HCT116 (cell line): ENCODE results near the gene SLC25A21. TPM values are rescaled to one million over a fixed set of nuclear protein-coding genes. Genes with fewer than 3 reads are reported as not detected.

ENCODE experiments used
- ATAC-seq: fragments of 200-7000 bp; cut with Tn5 transposase; 2 replicates; pipeline ENCODE4 v1.9.1; 2020; ENCODE audit warnings: mild to moderate bottlenecking, moderate library complexity
- BruUV-seq: library from RNA; stranded (reverse); fragments of 400-500 nt; replicated peaks from 2 replicates; lab custom pipeline; 2021; lab: Mats Ljungman, UMichigan
- CTCF ChIA-PET: fragments of 300-600 bp; sonication (Branson Sonifier 250); formaldehyde crosslinking; loops from one replicate; lab custom pipeline; 2021; ENCODE audit warnings: antibody characterized with exemption; lab: Charles Lee
- POLR2A ChIA-PET: fragments of 300-600, 350-600 bp; sonication (Branson Sonifier 250); formaldehyde crosslinking; loops from one replicate; lab custom pipeline; 2021; ENCODE audit warnings: antibody characterized with exemption; lab: Charles Lee
- RAD21 ChIA-PET, 2 experiments: fragments of 300-600 bp; sonication (Branson Sonifier 250); formaldehyde crosslinking; loops; one replicate each; lab custom pipeline; 2023; ENCODE audit warnings: low total read pairs in 2 of 2; ENCODE audit not compliant: uncharacterized antibody in 2 of 2, unreplicated experiment in 2 of 2, low non-redundant PET in 1 of 2; lab: Charles Lee
- DNase-seq: peaks from one replicate; pipeline ENCODE4 v3.0.0-alpha.2; 2010; ENCODE audit warnings: low read depth, low spot score
- H2AFZ ChIP-seq: fragments of 200-600 bp; shearing (Covaris generic), sonication (generic); 2 replicates; pipeline ENCODE4 v1.6.1; 2017; ENCODE audit warnings: low read depth, mixed run types, mixed read lengths, antibody characterized with exemption, low read length; ENCODE audit not compliant: poor library complexity, severe bottlenecking
- H3K27ac ChIP-seq: 2 replicates; pipeline ENCODE4 v1.5.1; 2012; ENCODE audit warnings: low read depth, low read length
- H3K27me3 ChIP-seq: fragments of 200-600 bp; sonication (generic); 2 replicates; pipeline ENCODE4 v1.6.1; 2016; ENCODE audit warnings: mixed run types, low read length, mixed read lengths; ENCODE audit not compliant: insufficient read depth
- H3K36me3 ChIP-seq, 2 experiments: fragments of 200-500 bp in 1 of 2; fragments of 200-600 bp in 1 of 2; sonication (Bioruptor generic) in 1 of 2; sonication (generic) in 1 of 2; 2 replicates each; pipeline versions ENCODE4 v1.5.1 to v1.6.1; 2014 to 2016; ENCODE audit warnings: low read length in 2 of 2, inconsistent platforms in 1 of 2, mixed read lengths in 1 of 2, mixed run types in 1 of 2; ENCODE audit not compliant: insufficient read depth in 2 of 2, control insufficient read depth in 1 of 2
- H3K4me1 ChIP-seq, 2 experiments: fragments of 200-600 bp in 1 of 2; sonication (generic) in 1 of 2; 2 replicates each; pipeline versions ENCODE4 v1.5.1 to v1.6.1; 2012 to 2017; ENCODE audit warnings: low read length in 2 of 2, inconsistent platforms in 1 of 2, mild to moderate bottlenecking in 1 of 2, mixed read lengths in 1 of 2, mixed run types in 1 of 2, moderate library complexity in 1 of 2; ENCODE audit not compliant: insufficient read depth in 2 of 2, control insufficient read depth in 1 of 2
- H3K4me2 ChIP-seq: fragments of 200-600 bp; sonication (generic); 2 replicates; pipeline ENCODE4 v1.6.1; 2017; ENCODE audit warnings: mixed run types, low read length, mixed read lengths
- H3K4me3 ChIP-seq, 2 experiments: fragments of 200-600 bp in 1 of 2; sonication (generic) in 1 of 2; replicated peaks in 1 of 2; 2 replicates each; pipeline ENCODE4 v1.5.1; 2011 to 2016; ENCODE audit warnings: low read length in 2 of 2, control low read depth in 1 of 2, low read depth in 1 of 2, mild to moderate bottlenecking in 1 of 2, mixed read lengths in 1 of 2, mixed run types in 1 of 2
- H3K79me2 ChIP-seq: fragments of 200-600 bp; sonication (generic); 2 replicates; pipeline ENCODE4 v1.6.1; 2017; ENCODE audit warnings: mild to moderate bottlenecking, mixed run types, low read length, moderate library complexity, mixed read lengths; ENCODE audit not compliant: insufficient read depth
- H3K9ac ChIP-seq: fragments of 200-600 bp; sonication (generic); 2 replicates; pipeline ENCODE4 v1.6.1; 2016; ENCODE audit warnings: low read length, mixed read lengths
- H3K9me2 ChIP-seq: fragments of 200-600 bp; sonication (generic), shearing (Covaris generic); 2 replicates; pipeline ENCODE4 v1.6.1; 2017; ENCODE audit warnings: mixed run types, mild to moderate bottlenecking, moderate library complexity; ENCODE audit not compliant: insufficient read depth
- H3K9me3 ChIP-seq, 2 experiments: fragments of 200-500 bp in 1 of 2; fragments of 200-600 bp in 1 of 2; sonication (Bioruptor generic) in 1 of 2; sonication (generic) in 1 of 2; 2 replicates each; pipeline ENCODE4 v1.6.1; 2014 to 2017; ENCODE audit warnings: low read length in 2 of 2, mixed read lengths in 2 of 2, inconsistent platforms in 1 of 2, low read depth in 1 of 2, mild to moderate bottlenecking in 1 of 2, mixed run types in 1 of 2, moderate library complexity in 1 of 2; ENCODE audit not compliant: control insufficient read depth in 1 of 2, insufficient read depth in 1 of 2
- H4K20me1 ChIP-seq: fragments of 200-600 bp; sonication (generic), shearing (Covaris generic); 2 replicates; pipeline ENCODE4 v1.6.1; 2017; ENCODE audit warnings: mixed run types, mild to moderate bottlenecking, moderate library complexity; ENCODE audit not compliant: insufficient read depth
- CBX3 ChIP-seq: IDR thresholded peaks from 2 replicates; pipeline ENCODE4 v1.6.1; 2012; ENCODE audit warnings: low read depth
- ELF1 ChIP-seq: IDR thresholded peaks from 2 replicates; pipeline ENCODE4 v1.6.1; 2012; ENCODE audit warnings: low read depth, borderline replicate concordance
- EZH2phosphoT487 ChIP-seq: fragments of 200-600 bp; IDR thresholded peaks from 2 replicates; pipeline ENCODE4 v1.6.1; 2018; ENCODE audit warnings: antibody characterized with exemption, borderline replicate concordance
- POLR2AphosphoS5 ChIP-seq: IDR thresholded peaks from 2 replicates; pipeline ENCODE4 v1.6.1; 2011; ENCODE audit warnings: mild to moderate bottlenecking, low read depth, low read length, moderate library complexity
- RAD21 ChIP-seq: IDR thresholded peaks from 2 replicates; pipeline ENCODE4 v1.6.1; 2012; ENCODE audit warnings: low read depth, mild to moderate bottlenecking
- REST ChIP-seq: IDR thresholded peaks from 2 replicates; pipeline ENCODE4 v1.6.1; 2012; ENCODE audit warnings: low read depth
- SP1 ChIP-seq: IDR thresholded peaks from 2 replicates; pipeline ENCODE4 v1.6.1; 2012; ENCODE audit warnings: low read depth
- SRF ChIP-seq: IDR thresholded peaks from 2 replicates; pipeline ENCODE4 v1.6.1; 2012; ENCODE audit warnings: low read depth
- TCF7L2 ChIP-seq: IDR thresholded peaks from 2 replicates; pipeline ENCODE4 v1.7.0; 2011; ENCODE audit warnings: borderline replicate concordance, inconsistent platforms; ENCODE audit not compliant: insufficient read depth, insufficient read length; ENCODE audit errors: extremely low read depth
- YY1 ChIP-seq: IDR thresholded peaks from 2 replicates; pipeline ENCODE4 v1.6.1; 2011; ENCODE audit warnings: low read length, low read depth, moderate library complexity, mild to moderate bottlenecking; ENCODE audit not compliant: insufficient replicate concordance; ENCODE audit errors: extremely low read depth
- ZFX ChIP-seq: fragments of 450-650 bp; IDR thresholded peaks from 2 replicates; pipeline ENCODE4 v1.6.1; 2017
- intact Hi-C: fragments of 100-400 bp; cut with micrococcal nuclease; formaldehyde crosslinking; loops from 2 replicates; pipeline ENCODE4 v1.10.0; 2022
- total RNA-seq: library from RNA; stranded (reverse); gene quantifications from one replicate; pipeline ENCODE4 v1.2.1, GENCODE V29; 2021; ENCODE audit not compliant: unreplicated experiment

Gene SLC25A21
- total RNA-seq, 1 experiment from 2014 or later = 3.5 TPM

- TF ChIP-seq YY1 (no peak), SP1 (no peak), ELF1 (no peak), ZFX (peak; percentile 82), CBX3 (no peak; the same call in 1 of the 2 replicates)
Measured at GRCh38 chr14:37197421-37198272, 25.2 kb upstream of the SLC25A21 start, which contains the start of gene MIPOL1 (continued).

GRCh38 chr14:37196604-37197420 is 24.4 kb upstream of the SLC25A21 start:
- Histone ChIP-seq H3K4me3 (peak overlapping the region; percentile 72 to 77), H3K4me2 (peak overlapping the region; percentile 72), H4K20me1 (no peaks in the 10 kb centered on the region), H2AFZ (peak overlapping the region; percentile 73), H3K27ac (peak overlapping the region; percentile 64), H3K79me2 (peaks cover 8% of the 10 kb centered on the region), H3K27me3 (no peaks in the 10 kb centered on the region), H3K9me2 (no peaks in the 10 kb centered on the region), H3K36me3 (no peaks in the 10 kb centered on the region), H3K9ac (peak overlapping the region; percentile 62), H3K9me3 (no peaks in the 10 kb centered on the region), H3K4me1 (peaks cover 12 to 31% of the 10 kb centered on the region in 2 experiments)
- ATAC-seq (no peak), DNase-seq (no peak)
- no TSS peak for BruUV-seq
- RAD21 ChIA-PET = no interaction called here
- CTCF ChIA-PET = interaction anchor here (0.8 to 2.3 kb wide), 4 partner anchors 33 to 591 kb away, joined by 3 to 7 read pairs (median 3); no protein-coding TSS in a partner anchor
- POLR2A ChIA-PET = interaction anchor here (0.6 kb wide), 2 partner anchors 35 to 1091 kb away, joined by 3 to 7 read pairs; no protein-coding TSS in a partner anchor
- TF ChIP-seq REST = no peak
- no peak for TF ChIP-seq SP1
- TF ChIP-seq SRF = no peak
- TF ChIP-seq RAD21 = no peak
- no peak for TF ChIP-seq POLR2AphosphoS5
- TF ChIP-seq EZH2phosphoT487 = no peak
- no peak for TF ChIP-seq TCF7L2
- intact Hi-C loops = no loop called here
